SK-N-SH (cell line): ENCODE data around the gene MELK. TPM values are rescaled to one million over a fixed set of nuclear protein-coding genes. Genes with fewer than 3 reads are reported as not detected.

ENCODE experiments used
- CTCF ChIA-PET: fragments of 300-600, 350-600 bp; formaldehyde crosslinking; extraction: SDS; loops from one replicate; lab custom pipeline; 2021; lab: Yijun Ruan, JAX
- POLR2A ChIA-PET: fragments of 350-600 bp; sonication (Branson Sonifier 250); formaldehyde crosslinking; extraction: SDS; loops from one replicate; lab custom pipeline; 2020; ENCODE audit warnings: antibody characterized with exemption, inconsistent platforms; lab: Yijun Ruan, JAX
- DNase-seq: peaks from one replicate; pipeline ENCODE4 v3.0.0; 2012
- H2AFZ ChIP-seq: fragments of 200-600 bp; sonication (generic); 2 replicates; pipeline ENCODE4 v1.8.1; 2016; ENCODE audit warnings: antibody characterized with exemption, mild to moderate bottlenecking, low read depth
- H3F3A ChIP-seq: fragments of 200-600 bp; sonication (generic); replicated peaks from 2 replicates; pipeline ENCODE3; 2016; ENCODE audit warnings: antibody characterized with exemption, mild to moderate bottlenecking; ENCODE audit not compliant: insufficient read depth
- H3K27ac ChIP-seq, 2 experiments: fragments of 200-500 bp in 1 of 2; fragments of 200-600 bp in 1 of 2; sonication (Bioruptor generic) in 1 of 2; sonication (generic), shearing (Covaris generic) in 1 of 2; 2 replicates each; pipeline versions ENCODE4 v1.5.1 to v1.6.1; 2014 to 2016; ENCODE audit warnings: low read depth in 2 of 2, inconsistent platforms in 1 of 2, low read length in 1 of 2, mild to moderate bottlenecking in 1 of 2, mixed read lengths in 1 of 2
- H3K27me3 ChIP-seq: fragments of 200-600 bp; sonication (generic), shearing (Covaris generic); 2 replicates; pipeline ENCODE4 v1.6.1; 2016; ENCODE audit warnings: mixed run types; ENCODE audit not compliant: insufficient read depth
- H3K36me3 ChIP-seq, 2 experiments: fragments of 200-500 bp in 1 of 2; fragments of 200-600 bp in 1 of 2; sonication (Bioruptor generic) in 1 of 2; sonication (generic) in 1 of 2; replicated peaks in 1 of 2; 2 replicates each; pipeline versions ENCODE3 to v1.5.1; 2014 to 2016; ENCODE audit warnings: low read length in 1 of 2, mild to moderate bottlenecking in 1 of 2; ENCODE audit not compliant: insufficient read depth in 2 of 2, control insufficient read depth in 1 of 2
- H3K4me1 ChIP-seq, 2 experiments: fragments of 200-500 bp in 1 of 2; fragments of 200-600 bp in 1 of 2; sonication (Bioruptor generic) in 1 of 2; sonication (generic), shearing (Covaris generic) in 1 of 2; 2 replicates each; pipeline versions ENCODE4 v1.5.1 to v1.6.1; 2014 to 2016; ENCODE audit warnings: low read depth in 1 of 2, low read length in 1 of 2, mixed run types in 1 of 2; ENCODE audit not compliant: insufficient read depth in 2 of 2, control insufficient read depth in 1 of 2
- H3K4me2 ChIP-seq: fragments of 200-600 bp; sonication (generic), shearing (Covaris generic); 2 replicates; pipeline ENCODE4 v1.6.1; 2017; ENCODE audit warnings: mixed run types
- H3K4me3 ChIP-seq, 2 experiments: fragments of 200-500 bp in 1 of 2; fragments of 200-600 bp in 1 of 2; sonication (Bioruptor generic) in 1 of 2; sonication (generic), shearing (Covaris generic) in 1 of 2; 2 replicates each; pipeline versions ENCODE4 v1.5.1 to v1.8.1; 2014 to 2016; ENCODE audit warnings: low read depth in 2 of 2, inconsistent platforms in 1 of 2, low read length in 1 of 2, mild to moderate bottlenecking in 1 of 2, mixed read lengths in 1 of 2, moderate library complexity in 1 of 2
- H3K79me2 ChIP-seq: fragments of 200-600 bp; sonication (generic); 2 replicates; pipeline ENCODE4 v1.8.1; 2017; ENCODE audit warnings: mild to moderate bottlenecking; ENCODE audit not compliant: insufficient read depth
- H3K9ac ChIP-seq: fragments of 200-600 bp; sonication (generic); 2 replicates; pipeline ENCODE4 v1.6.1; 2017; ENCODE audit warnings: mixed run types
- H3K9me2 ChIP-seq: fragments of 200-600 bp; sonication (generic); 2 replicates; pipeline ENCODE4 v1.6.1; 2017; ENCODE audit warnings: mixed run types
- H3K9me3 ChIP-seq: fragments of 200-600 bp; sonication (generic); 2 replicates; pipeline ENCODE4 v1.6.1; 2017; ENCODE audit warnings: mixed run types, mild to moderate bottlenecking, moderate library complexity
- H4K20me1 ChIP-seq: fragments of 200-600 bp; sonication (generic); 2 replicates; pipeline ENCODE4 v1.6.1; 2017; ENCODE audit warnings: mild to moderate bottlenecking, mixed run types; ENCODE audit not compliant: insufficient read depth
- ELF1 ChIP-seq: IDR thresholded peaks from 2 replicates; pipeline ENCODE4 v1.4.0; 2012
- FOSL2 ChIP-seq: IDR thresholded peaks from 2 replicates; pipeline ENCODE4 v1.4.0; 2012; ENCODE audit warnings: low read depth, mild to moderate bottlenecking, moderate library complexity, borderline replicate concordance
- FOXM1 ChIP-seq: IDR thresholded peaks from 2 replicates; pipeline ENCODE4 v1.4.0; 2012; ENCODE audit warnings: low read depth, mild to moderate bottlenecking
- GABPA ChIP-seq: IDR thresholded peaks from 2 replicates; pipeline ENCODE4 v1.4.0; 2012; ENCODE audit warnings: low read depth, mild to moderate bottlenecking
- JUND ChIP-seq: IDR thresholded peaks from 2 replicates; pipeline ENCODE4 v1.4.0; 2012
- MAX ChIP-seq: IDR thresholded peaks from 2 replicates; pipeline ENCODE4 v1.4.0; 2012; ENCODE audit warnings: low read depth
- MEF2A ChIP-seq: IDR thresholded peaks from 2 replicates; pipeline ENCODE4 v1.4.0; 2012; ENCODE audit warnings: low read depth, borderline replicate concordance
- MXI1 ChIP-seq: IDR thresholded peaks from 2 replicates; pipeline ENCODE4 v1.6.1; 2012; ENCODE audit warnings: mild to moderate bottlenecking, low read depth, low read length, improper control_type of control experiment
- NFIC ChIP-seq: IDR thresholded peaks from 2 replicates; pipeline ENCODE4 v1.4.0; 2012; ENCODE audit warnings: borderline replicate concordance
- PBX3 ChIP-seq: IDR thresholded peaks from 2 replicates; pipeline ENCODE4; 2012
- POLR2AphosphoS5 ChIP-seq: IDR thresholded peaks from 2 replicates; pipeline ENCODE4 v1.6.1; 2012; ENCODE audit warnings: low read depth, low read length
- RCOR1 ChIP-seq: fragments of 150-350 bp; IDR thresholded peaks from 2 replicates; pipeline ENCODE4 v1.6.1; 2017; ENCODE audit warnings: antibody characterized with exemption, low read length
- REST ChIP-seq: IDR thresholded peaks from 2 replicates; pipeline ENCODE4 v1.6.1; 2012; ENCODE audit warnings: mild to moderate bottlenecking, low read depth, low read length, moderate library complexity
- RXRA ChIP-seq: IDR thresholded peaks from 2 replicates; pipeline ENCODE4 v1.4.0; 2012; ENCODE audit warnings: low read depth, mild to moderate bottlenecking, borderline replicate concordance
- SIN3A ChIP-seq: IDR thresholded peaks from 2 replicates; pipeline ENCODE4 v1.6.1; 2012; ENCODE audit warnings: low read depth, mild to moderate bottlenecking, low read length, moderate library complexity, borderline replicate concordance
- SMC3 ChIP-seq: IDR thresholded peaks from 2 replicates; pipeline ENCODE4 v1.6.1; 2012; ENCODE audit warnings: low read depth, low read length, improper control_type of control experiment
- TCF12 ChIP-seq: IDR thresholded peaks from 2 replicates; pipeline ENCODE4 v1.4.0; 2012
- TEAD4 ChIP-seq: IDR thresholded peaks from 2 replicates; pipeline ENCODE4 v1.4.0; 2012; ENCODE audit warnings: mild to moderate bottlenecking, borderline replicate concordance; ENCODE audit not compliant: insufficient read depth
- USF2 ChIP-seq: fragments of 150-350 bp; IDR thresholded peaks from 2 replicates; pipeline ENCODE4 v1.6.1; 2017; ENCODE audit warnings: antibody characterized with exemption, low read length, low read depth, borderline replicate concordance
- WGBS: methylation state at CpG from one replicate; pipeline ENCODE4 v1.1.6; 2017; ENCODE audit warnings: low lambda C conversion rate; 5-methylcytosine and 5-hydroxymethylcytosine counted together
- polyA plus RNA-seq, 3 experiments: library from polyadenylated mRNA; depleted of rRNA; stranded (reverse); fragments of >200 nt; gene quantifications; 2 replicates each; pipeline ENCODE4 v1.2.3, GENCODE V29; 2012

MELK gene
- polyA plus RNA-seq, 1 of the 3 experiments (the other 2 are of a cell fraction): 16.5 TPM

- peak overlapping the region in 1 of 2 experiments; percentile 62; a peak in 1 of 4 replicates for H3K27ac ChIP-seq
- no peak overlapping the region for H3K9ac ChIP-seq
- H2AFZ ChIP-seq: no peak overlapping the region
- ChIA-PET CTCF (interaction anchor here (1.2 kb wide), 1 partner anchor 152 kb away, joined by 5 read pairs; no protein-coding TSS in a partner anchor), POLR2A (no interaction called here)
- no peaks in the 10 kb centered on the region for H3K27me3 ChIP-seq
- DNase-seq: no peak
- H3K4me2 ChIP-seq: no peak overlapping the region
- H3F3A ChIP-seq: peaks cover 26% of the 10 kb centered on the region
- peaks cover 3% of the 10 kb centered on the region; the same call in 1 of the 2 replicates for H4K20me1 ChIP-seq
- H3K4me1 ChIP-seq: peaks cover 3 to 7% of the 10 kb centered on the region in 2 experiments; a peak in 3 of 4 replicates
- peaks cover 0 to 2% of the 10 kb centered on the region in 2 experiments for H3K36me3 ChIP-seq
- TF ChIP-seq PBX3 (peak; percentile 44; the same call in 1 of the 2 replicates), REST (no peak), MAX (no peak), FOSL2 (peak; percentile 17; the same call in 1 of the 2 replicates), RCOR1 (no peak), SIN3A (no peak)
- peaks cover 92% of the 10 kb centered on the region for H3K79me2 ChIP-seq
- no peaks in the 10 kb centered on the region for H3K9me2 ChIP-seq
- WGBS: 97% methylated on average over 3 of the region's 3 CpGs
- no peak overlapping the region for H3K4me3 ChIP-seq
- no peaks in the 10 kb centered on the region for H3K9me3 ChIP-seq
These were observed 4.2 kb downstream of the MELK start for GRCh38 chr9:36576866-36577265.

GRCh38 chr9:36584620-36585460 lies 12.1 kb downstream of the MELK start:
- Histone ChIP-seq H3K27ac (peak overlapping the region; percentile 2 to 84; a peak in 3 of 4 replicates), H3K36me3 (peaks cover 6 to 17% of the 10 kb centered on the region in 2 experiments), H2AFZ (no peak overlapping the region), H3F3A (peaks cover 21% of the 10 kb centered on the region), H4K20me1 (peaks cover 10% of the 10 kb centered on the region; the same call in 1 of the 2 replicates), H3K4me3 (no peak overlapping the region), H3K27me3 (no peaks in the 10 kb centered on the region), H3K79me2 (peaks cover 90% of the 10 kb centered on the region), H3K9me2 (no peaks in the 10 kb centered on the region), H3K9me3 (no peaks in the 10 kb centered on the region), H3K4me2 (peak overlapping the region; percentile 59), H3K4me1 (peaks cover 0 to 5% of the 10 kb centered on the region in 2 experiments; a peak in 1 of 4 replicates), H3K9ac (peak overlapping the region; percentile 23; the same call in 1 of the 2 replicates)
- no peak for DNase-seq
- ChIA-PET POLR2A (no interaction called here), CTCF (interaction anchor here (1.0 to 1.5 kb wide), 2 partner anchors 134 to 177 kb away, joined by 3 read pairs; no protein-coding TSS in a partner anchor)
- 52% methylated on average over 7 of the region's 7 CpGs for WGBS
- TF ChIP-seq MEF2A (peak; percentile 85), SMC3 (no peak), NFIC (no peak; the same call in 1 of the 2 replicates), USF2 (no peak), MXI1 (no peak), TCF12 (peak; percentile 80), FOXM1 (0 out of 2 replicates have a peak, but pooled peaks have one; percentile 47), POLR2AphosphoS5 (no peak; the same call in 1 of the 2 replicates), TEAD4 (peak; percentile 78; the same call in 1 of the 2 replicates), JUND (peak; percentile 78), ELF1 (no peak), RXRA (peak; percentile 43; the same call in 1 of the 2 replicates), PBX3 (peak; percentile 50), GABPA (no peak)
